Progenitor cell of endocrine pancreas (in vitro differentiated cells): ENCODE data around the gene VWA8. TPM values are rescaled to one million over a fixed set of nuclear protein-coding genes. Genes with fewer than 3 reads are reported as not detected.
"Not testable (repeated sequence)": the region's sequence is repeated elsewhere in the genome, so short reads cannot be mapped to it uniquely, and the experiment has no call there.

ENCODE experiments used
- DNase-seq: peaks from one replicate; pipeline ENCODE4 v3.0.0; 2021; ENCODE audit warnings: low spot score; ENCODE audit not compliant: unreplicated experiment
- H3K27ac Mint-ChIP-seq: 2 replicates; pipeline ENCODE4 v1.8.0; 2021; ENCODE audit warnings: mild to moderate bottlenecking, moderate library complexity, mixed read lengths
- H3K27me3 Mint-ChIP-seq: 2 replicates; pipeline ENCODE4 v1.8.0; 2021; ENCODE audit warnings: mixed read lengths
- H3K36me3 Mint-ChIP-seq: 2 replicates; pipeline ENCODE4 v1.8.0; 2022; ENCODE audit warnings: mixed read lengths; ENCODE audit not compliant: insufficient read depth
- H3K4me1 Mint-ChIP-seq: 2 replicates; pipeline ENCODE4 v1.8.0; 2021; ENCODE audit warnings: low read depth, mixed read lengths
- H3K4me3 Mint-ChIP-seq: 2 replicates; pipeline ENCODE4 v1.8.0; 2021; ENCODE audit warnings: low read depth, mild to moderate bottlenecking, moderate library complexity, mixed read lengths
- H3K9me3 Mint-ChIP-seq: 2 replicates; pipeline ENCODE4 v1.8.0; 2021; ENCODE audit warnings: low read depth, mixed read lengths
- total RNA-seq: library from RNA; stranded (reverse); gene quantifications from 2 replicates; pipeline ENCODE4 v1.2.1, GENCODE V29; 2021
- TF ChIP-seq, protein P1 (sequence below): fragments of 200-600 bp; sonication (generic); IDR thresholded peaks from one replicate; pipeline ENCODE4 v1.5.0; 2021; ENCODE audit warnings: antibody characterized with exemption, mild to moderate bottlenecking; ENCODE audit not compliant: unreplicated experiment

The VWA8 gene
- total RNA-seq, 1 donor from 2014 or later, result 24.1 TPM

- Mint-ChIP-seq H3K4me1 (peaks cover 2% of the 10 kb centered on the region), H3K9me3 (no peaks in the 10 kb centered on the region), H3K4me3 (no peak overlapping the region), H3K27ac (no peak overlapping the region), H3K27me3 (no peaks in the 10 kb centered on the region), H3K36me3 (peaks cover 13% of the 10 kb centered on the region)
- TF ChIP-seq, protein P1, sequence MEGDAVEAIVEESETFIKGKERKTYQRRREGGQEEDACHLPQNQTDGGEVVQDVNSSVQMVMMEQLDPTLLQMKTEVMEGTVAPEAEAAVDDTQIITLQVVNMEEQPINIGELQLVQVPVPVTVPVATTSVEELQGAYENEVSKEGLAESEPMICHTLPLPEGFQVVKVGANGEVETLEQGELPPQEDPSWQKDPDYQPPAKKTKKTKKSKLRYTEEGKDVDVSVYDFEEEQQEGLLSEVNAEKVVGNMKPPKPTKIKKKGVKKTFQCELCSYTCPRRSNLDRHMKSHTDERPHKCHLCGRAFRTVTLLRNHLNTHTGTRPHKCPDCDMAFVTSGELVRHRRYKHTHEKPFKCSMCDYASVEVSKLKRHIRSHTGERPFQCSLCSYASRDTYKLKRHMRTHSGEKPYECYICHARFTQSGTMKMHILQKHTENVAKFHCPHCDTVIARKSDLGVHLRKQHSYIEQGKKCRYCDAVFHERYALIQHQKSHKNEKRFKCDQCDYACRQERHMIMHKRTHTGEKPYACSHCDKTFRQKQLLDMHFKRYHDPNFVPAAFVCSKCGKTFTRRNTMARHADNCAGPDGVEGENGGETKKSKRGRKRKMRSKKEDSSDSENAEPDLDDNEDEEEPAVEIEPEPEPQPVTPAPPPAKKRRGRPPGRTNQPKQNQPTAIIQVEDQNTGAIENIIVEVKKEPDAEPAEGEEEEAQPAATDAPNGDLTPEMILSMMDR, result no peak
- no peak for DNase-seq
Observed at GRCh38 chr13:41579881-41580280, 381.0 kb downstream of the VWA8 start.

GRCh38 chr13:41579168-41579567 is 381.7 kb downstream of the VWA8 start:
- H3K9me3 Mint-ChIP-seq, result peaks cover 4% of the 10 kb centered on the region
- H3K36me3 Mint-ChIP-seq, result peaks cover 18% of the 10 kb centered on the region
- no peak overlapping the region for H3K27ac Mint-ChIP-seq
- no peak overlapping the region for H3K4me3 Mint-ChIP-seq
- no peak for DNase-seq
- peaks cover 4% of the 10 kb centered on the region for H3K4me1 Mint-ChIP-seq
- TF ChIP-seq, protein P1, result no peak
- H3K27me3 Mint-ChIP-seq, result no peaks in the 10 kb centered on the region

- TF ChIP-seq, protein P1, result no peak
- Mint-ChIP-seq H3K36me3 (peaks cover 19% of the 10 kb centered on the region), H3K4me3 (no peak overlapping the region), H3K27ac (no peak overlapping the region), H3K4me1 (peaks cover 5% of the 10 kb centered on the region), H3K9me3 (peaks cover 6% of the 10 kb centered on the region), H3K27me3 (no peaks in the 10 kb centered on the region)
- no peak for DNase-seq
Observed at GRCh38 chr13:41578371-41578770, 382.5 kb downstream of the VWA8 start.

- Mint-ChIP-seq H3K27ac (no peak overlapping the region), H3K4me3 (no peak overlapping the region), H3K27me3 (no peaks in the 10 kb centered on the region), H3K36me3 (peaks cover 14% of the 10 kb centered on the region), H3K4me1 (peaks cover 5% of the 10 kb centered on the region), H3K9me3 (peaks cover 6% of the 10 kb centered on the region)
- TF ChIP-seq, protein P1, result no peak
- DNase-seq, result no peak
Observed at GRCh38 chr13:41577436-41577835, 383.5 kb downstream of the VWA8 start.

DNA sequence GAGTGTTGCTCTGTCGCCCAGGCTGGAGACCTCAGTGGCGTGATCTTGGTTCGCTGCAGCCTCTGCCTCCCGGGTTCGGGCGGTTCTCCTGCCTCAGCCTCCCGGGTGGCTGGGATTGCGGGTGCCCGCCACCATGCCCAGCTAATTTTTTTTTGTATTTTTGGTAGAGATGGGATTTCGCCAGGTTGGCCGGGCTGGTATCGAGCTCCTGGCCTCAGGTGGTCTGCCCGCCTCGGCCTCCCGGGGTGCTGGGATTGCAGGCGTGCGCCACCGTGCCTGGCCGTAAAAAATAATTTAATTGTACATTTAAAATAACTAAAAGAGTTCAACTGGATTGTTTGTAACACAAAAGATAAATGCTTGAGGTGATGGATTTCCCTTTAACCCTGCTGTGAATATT is 387.3 kb downstream of the VWA8 start:
- H3K27me3 Mint-ChIP-seq, DNase-seq, H3K27ac Mint-ChIP-seq, H3K9me3 Mint-ChIP-seq, H3K4me1 Mint-ChIP-seq, H3K4me3 Mint-ChIP-seq: not testable (repeated sequence)
- H3K36me3 Mint-ChIP-seq, result peaks cover 25% of the 10 kb centered on the region

- not testable (repeated sequence) for H3K9me3 Mint-ChIP-seq
Observed at GRCh38 chr13:41571817-41572340, 389.0 kb downstream of the VWA8 start.

More at GRCh38 chr13:41571817-41572340, 389.0 kb downstream of the VWA8 start:
- H3K4me1 Mint-ChIP-seq, H3K27ac Mint-ChIP-seq, H3K4me3 Mint-ChIP-seq, DNase-seq, H3K27me3 Mint-ChIP-seq: not testable (repeated sequence)
- peaks cover 29% of the 10 kb centered on the region for H3K36me3 Mint-ChIP-seq
